ENCODE measurements around the gene DHRSX. TPM values are rescaled to one million over a fixed set of nuclear protein-coding genes. Genes with fewer than 3 reads are reported as not detected.

Gene DHRSX
- total and polyA plus RNA-seq, 11 donors = 14.6 to 36.1 (median 24.1) TPM

GRCh38 chrX:2176274-2176673 lies 324.5 kb downstream of the DHRSX start:
- TF ChIP-seq, protein P1, sequence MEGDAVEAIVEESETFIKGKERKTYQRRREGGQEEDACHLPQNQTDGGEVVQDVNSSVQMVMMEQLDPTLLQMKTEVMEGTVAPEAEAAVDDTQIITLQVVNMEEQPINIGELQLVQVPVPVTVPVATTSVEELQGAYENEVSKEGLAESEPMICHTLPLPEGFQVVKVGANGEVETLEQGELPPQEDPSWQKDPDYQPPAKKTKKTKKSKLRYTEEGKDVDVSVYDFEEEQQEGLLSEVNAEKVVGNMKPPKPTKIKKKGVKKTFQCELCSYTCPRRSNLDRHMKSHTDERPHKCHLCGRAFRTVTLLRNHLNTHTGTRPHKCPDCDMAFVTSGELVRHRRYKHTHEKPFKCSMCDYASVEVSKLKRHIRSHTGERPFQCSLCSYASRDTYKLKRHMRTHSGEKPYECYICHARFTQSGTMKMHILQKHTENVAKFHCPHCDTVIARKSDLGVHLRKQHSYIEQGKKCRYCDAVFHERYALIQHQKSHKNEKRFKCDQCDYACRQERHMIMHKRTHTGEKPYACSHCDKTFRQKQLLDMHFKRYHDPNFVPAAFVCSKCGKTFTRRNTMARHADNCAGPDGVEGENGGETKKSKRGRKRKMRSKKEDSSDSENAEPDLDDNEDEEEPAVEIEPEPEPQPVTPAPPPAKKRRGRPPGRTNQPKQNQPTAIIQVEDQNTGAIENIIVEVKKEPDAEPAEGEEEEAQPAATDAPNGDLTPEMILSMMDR (IDR thresholded peaks at IDR 0.05) = no peak
- no peak for TF ChIP-seq POLR2A (IDR thresholded peaks at IDR 0.05)
- DNase-seq (no peak), ATAC-seq (no peak)
- no peaks in the 10 kb centered on the region for H3K4me1 ChIP-seq
- H3K9me3 ChIP-seq = no peaks in the 10 kb centered on the region
- H3K27me3 ChIP-seq = no peaks in the 10 kb centered on the region
- intact Hi-C loops (cut with DNase I) = no loop called here
- no peaks in the 10 kb centered on the region for H3K36me3 ChIP-seq
- no peak overlapping the region for H3K4me3 ChIP-seq
- H3K27ac ChIP-seq = no peak overlapping the region
- 90 to 97% (median 94%) methylated on average over 9 of the region's 9 CpGs for WGBS, 4 donors

GRCh38 chrX:2172359-2172758 lies 328.4 kb downstream of the DHRSX start:
- WGBS, 4 donors = 82 to 90% (median 88%) methylated on average over 6 of the region's 6 CpGs

More at GRCh38 chrX:2172359-2172758, 328.4 kb downstream of the DHRSX start:
- no peak for ATAC-seq
- no peaks in the 10 kb centered on the region for H3K4me1 ChIP-seq
- TF ChIP-seq POLR2A (IDR thresholded peaks at IDR 0.05) = no peak
- TF ChIP-seq, protein P1 (IDR thresholded peaks at IDR 0.05) = no peak
- no peaks in the 10 kb centered on the region for H3K36me3 ChIP-seq
- no peak overlapping the region for H3K27ac ChIP-seq
- H3K9me3 ChIP-seq = peaks cover 0 to 21% (median 0%) of the 10 kb centered on the region in 12 donors
- H3K27me3 ChIP-seq = no peaks in the 10 kb centered on the region
- no peak for DNase-seq
- no peak overlapping the region for H3K4me3 ChIP-seq
- intact Hi-C loops (cut with DNase I) = no loop called here

Other genes with a start within 250 kb of the DHRSX start
- 10 to 100 TPM; 41.8 to 87.1 (median 60.7) TPM for gene ZBED1, start within 50 bp of the DHRSX start, total RNA-seq
- 10 to 100 TPM; 25.9 to 51.1 TPM for gene ZBED1, start within 50 bp of the DHRSX start, polyA plus RNA-seq
- gene CD99, start 190.3 kb upstream of the DHRSX start, total RNA-seq = 100 to 1,000 TPM; 216 to 475 (median 264) TPM
- 100 to 1,000 TPM; 302 to 477 TPM for gene CD99, start 190.3 kb upstream of the DHRSX start, polyA plus RNA-seq

Data from heart left ventricle (tissue), 16 donors.